Measurements from ENCODE around the gene GPD2.

DNA sequence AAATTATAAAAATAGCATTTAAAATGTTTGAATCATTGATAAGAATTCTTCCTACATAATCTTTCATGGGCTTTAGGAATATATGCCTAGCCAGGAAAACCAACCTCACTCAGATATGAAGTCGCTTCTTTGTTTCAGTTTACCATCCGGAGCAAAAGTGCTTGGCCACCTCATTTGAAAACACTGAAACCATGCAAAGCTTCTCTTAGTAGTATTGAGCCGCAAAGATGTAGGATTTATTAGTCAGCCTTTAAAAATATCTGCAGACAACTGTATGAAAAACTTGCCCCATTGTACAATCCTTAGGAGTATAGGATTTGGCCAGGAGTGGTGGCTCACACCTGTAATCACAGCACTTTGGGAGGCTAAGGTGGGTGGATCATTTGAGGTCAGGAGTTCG, 24.3 kb upstream of the GPD2 start:
- TF ChIP-seq, protein P1, sequence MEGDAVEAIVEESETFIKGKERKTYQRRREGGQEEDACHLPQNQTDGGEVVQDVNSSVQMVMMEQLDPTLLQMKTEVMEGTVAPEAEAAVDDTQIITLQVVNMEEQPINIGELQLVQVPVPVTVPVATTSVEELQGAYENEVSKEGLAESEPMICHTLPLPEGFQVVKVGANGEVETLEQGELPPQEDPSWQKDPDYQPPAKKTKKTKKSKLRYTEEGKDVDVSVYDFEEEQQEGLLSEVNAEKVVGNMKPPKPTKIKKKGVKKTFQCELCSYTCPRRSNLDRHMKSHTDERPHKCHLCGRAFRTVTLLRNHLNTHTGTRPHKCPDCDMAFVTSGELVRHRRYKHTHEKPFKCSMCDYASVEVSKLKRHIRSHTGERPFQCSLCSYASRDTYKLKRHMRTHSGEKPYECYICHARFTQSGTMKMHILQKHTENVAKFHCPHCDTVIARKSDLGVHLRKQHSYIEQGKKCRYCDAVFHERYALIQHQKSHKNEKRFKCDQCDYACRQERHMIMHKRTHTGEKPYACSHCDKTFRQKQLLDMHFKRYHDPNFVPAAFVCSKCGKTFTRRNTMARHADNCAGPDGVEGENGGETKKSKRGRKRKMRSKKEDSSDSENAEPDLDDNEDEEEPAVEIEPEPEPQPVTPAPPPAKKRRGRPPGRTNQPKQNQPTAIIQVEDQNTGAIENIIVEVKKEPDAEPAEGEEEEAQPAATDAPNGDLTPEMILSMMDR (IDR thresholded peaks at IDR 0.05 in 2 of 3, conservative IDR thresholded peaks at IDR 0.05 in 1 of 3; ENCODE audit: control insufficient read depth in 2 of 3, extremely low read depth in 1 of 3, insufficient read depth in 1 of 3, low read depth in 3 of 3, low read length in 3 of 3) = no peak
- TF ChIP-seq ZNF217 (IDR thresholded peaks at IDR 0.05) (no peak), RAD51 (IDR thresholded peaks at IDR 0.05) (no peak), SREBF2 (IDR thresholded peaks at IDR 0.05; ENCODE audit: low read length) (no peak), ATF3 (IDR thresholded peaks at IDR 0.05; ENCODE audit: borderline replicate concordance, extremely low read depth, low read depth, low read length) (no peak), HDAC6 (IDR thresholded peaks at IDR 0.05; ENCODE audit: unreplicated experiment) (no peak), EZH2 (IDR thresholded peaks at IDR 0.05; ENCODE audit: borderline replicate concordance, control insufficient read depth, low read depth, low read length) (no peak), KDM1A (IDR thresholded peaks at IDR 0.05; ENCODE audit: borderline replicate concordance) (no peak), POLR2AphosphoS5 (IDR thresholded peaks at IDR 0.05; ENCODE audit: low read length) (no peak)

Measured in GM12878 (cell line).